GM19043 (cell line): Measurements from ENCODE around the gene NIPAL3.
"Not testable (repeated sequence)": the region's sequence is repeated elsewhere in the genome, so short reads cannot be mapped to it uniquely, and the experiment has no call there.

ENCODE experiments used
- ATAC-seq: cut with Tn5 transposase; IDR thresholded peaks from one replicate; pipeline ENCODE4 v1.9.1; 2021; ENCODE audit warnings: low read depth; ENCODE audit not compliant: unreplicated experiment

The NIPAL3 gene

DNA sequence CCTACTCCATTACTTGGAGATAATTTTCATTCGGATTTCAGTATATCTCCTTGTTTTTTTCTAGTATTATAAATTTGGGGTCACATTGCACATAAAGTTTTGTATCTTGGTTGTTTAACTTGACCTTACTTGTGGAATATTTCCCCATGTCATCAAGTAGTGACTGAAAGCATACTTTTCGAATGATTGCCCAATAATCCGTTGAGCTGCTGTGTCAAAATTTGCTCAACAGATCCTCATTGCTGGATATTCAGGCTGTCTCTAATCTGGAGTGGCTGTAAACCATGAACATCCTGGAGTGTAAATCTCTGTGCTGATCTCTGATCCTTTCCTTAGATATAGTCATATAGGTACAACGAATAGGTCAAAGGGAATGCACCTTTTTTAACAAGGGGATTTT lies 4.9 kb downstream of the NIPAL3 start:
- ATAC-seq: no peak

DNA sequence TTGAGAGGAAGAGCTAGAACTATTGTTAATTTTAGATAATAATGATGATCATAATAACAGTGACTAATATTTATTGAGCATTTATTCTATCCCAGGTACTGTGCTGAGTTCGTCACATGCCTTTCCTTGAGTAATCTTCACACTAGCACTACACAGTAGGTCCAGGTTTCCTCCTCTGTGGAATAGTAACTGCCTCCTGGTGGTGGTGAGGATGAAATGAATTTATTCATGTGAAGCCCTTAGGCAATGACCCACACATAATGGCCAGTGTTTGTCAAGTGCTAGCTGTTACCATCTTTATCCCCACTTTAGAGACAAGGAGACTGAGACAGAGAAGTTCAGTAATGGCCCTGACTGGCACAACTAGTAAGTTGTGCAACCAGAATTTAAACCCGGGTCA lies 5.9 kb downstream of the NIPAL3 start:
- no peak for ATAC-seq

DNA sequence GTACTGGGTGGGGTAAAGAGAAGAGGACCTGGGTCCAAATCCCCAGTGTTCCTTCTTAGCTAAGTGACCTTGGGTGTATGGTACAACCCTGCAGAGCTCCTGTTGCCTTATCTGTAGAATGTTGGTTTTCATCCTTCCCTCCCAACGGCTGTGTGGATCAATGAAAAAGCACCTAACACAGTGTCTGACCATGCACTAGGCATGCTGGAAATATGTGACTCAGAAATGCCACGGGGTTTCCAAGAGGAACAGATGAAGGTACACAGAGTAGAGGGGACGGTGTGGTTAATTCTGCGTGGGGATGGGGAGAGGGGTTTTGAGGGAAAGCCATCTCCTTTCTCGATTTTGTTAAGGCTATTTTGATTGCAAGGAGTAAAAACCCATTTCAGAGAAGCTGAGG lies 8.6 kb downstream of the NIPAL3 start:
- ATAC-seq: no peak

DNA sequence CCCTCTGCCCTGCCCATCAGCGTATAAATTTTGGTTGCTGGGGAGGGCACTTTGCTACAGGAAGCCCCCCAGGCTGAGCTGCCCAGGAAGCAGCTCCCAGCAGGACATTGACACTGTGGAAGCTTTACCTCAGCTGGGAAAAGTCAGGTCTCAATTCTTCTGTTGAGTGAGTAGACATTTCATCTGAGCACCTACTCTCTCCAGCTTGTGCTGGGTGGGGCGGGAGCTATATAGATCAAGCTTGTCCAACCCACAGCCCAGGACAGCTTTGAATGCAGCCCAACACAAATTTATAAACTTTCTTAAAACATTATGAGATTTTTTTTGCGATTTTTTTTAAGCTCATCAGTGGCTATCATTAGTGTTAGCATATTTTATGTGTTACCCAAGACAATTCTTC lies 9.4 kb downstream of the NIPAL3 start:
- ATAC-seq: no peak

DNA sequence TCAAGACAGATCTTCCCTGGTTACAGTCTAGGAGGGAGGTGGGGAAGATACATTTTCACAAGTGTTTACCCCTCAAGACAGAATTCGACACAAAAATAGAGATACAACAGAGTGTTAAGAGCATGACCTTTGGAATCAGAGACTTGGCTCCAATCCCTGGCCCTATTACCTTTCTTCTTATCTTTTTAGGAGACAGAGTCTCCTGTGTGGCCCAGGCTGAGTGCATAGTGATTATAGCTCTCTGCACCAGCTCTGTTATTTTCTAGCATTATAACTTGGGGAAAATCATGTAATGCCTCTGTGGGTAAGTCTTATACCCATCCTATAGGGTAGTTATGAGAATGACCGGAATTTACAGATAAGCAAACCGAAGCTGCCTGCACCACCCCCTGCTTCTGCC lies 9.8 kb downstream of the NIPAL3 start:
- no peak for ATAC-seq

DNA sequence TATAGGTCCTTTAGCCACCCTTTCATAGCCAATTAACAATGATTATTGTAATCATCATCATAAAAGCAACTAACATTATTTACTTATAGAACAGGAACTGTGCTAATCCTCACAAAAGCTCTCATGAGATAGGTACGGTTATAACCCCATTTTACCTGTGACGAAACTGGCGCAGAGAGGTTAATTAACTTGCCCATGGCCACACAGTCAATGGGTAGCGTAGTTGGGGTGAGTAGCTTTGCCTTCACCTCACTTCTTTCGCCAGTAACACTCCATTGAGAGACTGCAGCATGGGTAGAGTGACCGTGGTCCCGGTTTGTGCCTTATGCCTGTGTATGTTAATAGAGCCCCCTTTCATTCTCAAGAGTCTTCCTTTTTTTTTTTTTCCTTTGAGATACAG lies 10.3 kb downstream of the NIPAL3 start:
- no peak for ATAC-seq

DNA sequence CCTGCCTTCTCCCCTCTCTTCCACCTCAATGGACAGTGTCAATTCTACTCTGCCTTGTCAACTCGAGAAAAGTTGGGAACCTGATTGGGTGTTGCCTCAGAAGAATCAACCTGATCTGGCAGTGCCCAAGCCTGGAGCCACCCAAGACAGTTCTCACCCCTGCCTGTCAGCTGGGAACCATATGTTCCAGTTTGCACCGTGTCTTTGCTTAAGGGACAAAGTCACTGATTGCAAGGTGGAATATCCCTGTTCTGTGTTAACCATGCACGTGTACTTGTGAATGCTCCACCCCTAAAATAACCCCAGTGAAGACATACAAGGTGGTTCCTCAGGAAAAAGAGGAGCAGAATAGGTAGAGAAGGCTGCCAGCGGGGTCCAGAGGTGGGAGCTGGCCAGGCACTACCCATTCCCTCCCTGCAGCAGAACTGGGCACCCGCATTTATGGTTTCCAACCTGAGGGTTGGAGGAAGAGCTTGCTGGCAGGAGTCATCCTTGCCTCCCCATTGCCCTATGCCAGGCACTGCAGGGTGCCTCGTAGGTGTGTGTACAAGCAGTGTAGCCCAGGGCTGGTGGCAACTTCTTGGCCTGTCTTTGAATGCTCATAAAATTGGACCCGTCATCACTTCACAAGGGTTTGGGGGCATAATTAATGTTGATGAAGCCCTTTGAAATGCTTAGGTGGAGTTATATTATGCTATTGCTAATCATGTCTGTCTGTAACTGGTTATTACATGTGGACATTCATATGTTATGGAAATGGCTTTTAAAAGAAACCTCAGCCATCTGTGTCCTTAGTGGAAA lies 11.3 kb downstream of the NIPAL3 start:
- no peak for ATAC-seq

DNA sequence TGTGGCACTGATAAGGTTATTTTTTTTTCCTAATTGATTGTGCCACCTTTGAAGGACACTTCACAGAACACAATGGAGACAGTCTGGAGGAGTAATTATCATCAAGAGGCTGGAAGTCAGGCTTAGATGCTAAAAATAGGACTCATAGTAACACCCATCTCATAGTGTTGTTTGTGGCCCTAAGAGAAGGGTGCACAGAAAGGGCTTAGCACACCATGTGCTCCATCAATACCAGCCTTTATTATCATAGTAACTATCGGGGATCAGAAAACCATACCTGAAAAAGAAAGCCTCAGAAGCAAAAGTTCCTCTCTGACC lies 11.9 kb downstream of the NIPAL3 start:
- no peak for ATAC-seq

DNA sequence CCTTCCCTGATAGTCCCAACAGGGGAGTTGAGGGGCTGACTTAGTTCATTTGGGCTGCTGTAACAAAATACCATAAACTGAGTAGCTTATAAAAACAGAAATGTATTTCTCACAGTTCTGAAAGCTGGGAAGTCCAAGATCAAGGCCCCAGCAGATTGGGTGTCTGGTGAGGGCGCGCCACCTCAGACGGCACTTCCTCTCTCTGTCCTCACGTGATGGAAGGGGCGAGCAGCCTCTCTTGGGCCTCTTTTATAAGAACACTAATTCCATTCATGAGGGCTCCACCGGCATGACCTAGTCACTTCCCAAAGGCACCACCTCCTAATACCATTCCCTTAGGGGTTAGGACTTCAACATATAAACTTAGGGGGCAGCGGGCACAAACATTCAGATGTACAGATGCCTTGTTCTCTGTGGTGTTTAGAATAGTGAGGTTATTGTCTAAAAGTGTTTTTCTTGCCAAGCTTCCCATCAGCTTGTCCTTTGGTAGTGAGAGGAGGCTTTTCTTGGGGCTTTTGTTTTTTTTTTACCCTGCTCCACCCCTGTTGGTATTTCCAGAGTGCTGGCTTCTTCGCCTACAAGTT lies 20.3 kb downstream of the NIPAL3 start:
- no peak for ATAC-seq

DNA sequence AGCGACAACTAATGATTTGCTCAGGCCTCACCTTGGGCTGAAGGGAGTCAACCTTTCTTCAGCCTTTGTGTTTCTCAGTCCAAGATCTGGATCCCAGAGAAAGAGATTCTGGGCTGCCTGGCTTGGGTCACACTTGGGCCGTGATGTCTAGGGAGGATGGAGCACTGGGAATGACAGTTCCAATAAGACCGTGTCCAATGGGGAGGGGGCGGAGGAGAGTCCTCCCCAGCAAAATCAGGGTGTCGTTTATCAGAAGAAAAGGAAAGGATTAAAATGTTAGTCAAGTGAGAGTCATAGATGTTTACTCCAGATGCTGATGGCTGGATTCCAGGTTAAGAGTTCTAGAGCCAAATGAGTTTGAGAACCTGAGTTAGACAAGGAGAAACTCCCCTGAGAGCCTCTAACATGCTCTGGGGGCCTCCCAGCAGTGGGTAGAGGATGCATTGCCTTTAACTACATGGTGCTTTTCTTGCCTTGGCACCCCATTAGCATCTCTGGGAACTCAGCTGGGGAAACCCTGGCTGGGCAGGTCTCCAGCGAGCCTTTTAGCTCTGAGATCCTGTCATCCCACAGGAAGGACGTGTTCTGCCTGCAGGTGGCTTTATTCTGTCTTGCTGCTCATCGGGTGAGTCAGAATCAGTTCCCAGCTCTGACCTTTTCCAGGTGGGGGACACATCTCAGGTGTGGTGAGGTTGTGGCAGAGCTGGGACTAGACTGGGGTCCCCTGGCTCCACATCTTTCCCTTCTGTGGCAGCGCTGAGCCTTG lies 22.2 kb downstream of the NIPAL3 start:
- ATAC-seq: no peak

DNA sequence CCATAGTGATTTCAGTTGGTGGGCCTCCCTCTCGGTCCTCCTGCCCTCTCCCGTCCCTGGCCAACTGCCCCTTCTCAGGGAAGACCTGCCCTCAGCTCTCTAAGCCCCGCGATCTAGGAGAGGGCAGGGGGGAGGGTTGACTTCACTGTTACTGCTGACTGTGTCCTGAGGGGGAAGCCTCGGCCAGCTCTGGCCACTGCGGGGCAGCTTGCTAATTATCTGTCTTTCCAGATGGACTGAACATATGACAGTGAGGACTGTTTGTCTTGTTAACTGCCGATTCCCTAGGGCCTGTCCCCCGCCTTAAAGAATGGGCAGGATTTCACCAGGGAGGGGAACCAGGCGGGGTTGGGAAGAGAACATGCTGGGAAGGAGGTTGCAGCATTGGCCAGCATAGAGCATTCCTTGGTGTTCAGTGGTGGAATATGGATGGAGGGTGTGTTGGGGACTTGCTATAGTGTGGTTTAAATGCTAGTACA lies 22.9 kb downstream of the NIPAL3 start:
- no peak for ATAC-seq

DNA sequence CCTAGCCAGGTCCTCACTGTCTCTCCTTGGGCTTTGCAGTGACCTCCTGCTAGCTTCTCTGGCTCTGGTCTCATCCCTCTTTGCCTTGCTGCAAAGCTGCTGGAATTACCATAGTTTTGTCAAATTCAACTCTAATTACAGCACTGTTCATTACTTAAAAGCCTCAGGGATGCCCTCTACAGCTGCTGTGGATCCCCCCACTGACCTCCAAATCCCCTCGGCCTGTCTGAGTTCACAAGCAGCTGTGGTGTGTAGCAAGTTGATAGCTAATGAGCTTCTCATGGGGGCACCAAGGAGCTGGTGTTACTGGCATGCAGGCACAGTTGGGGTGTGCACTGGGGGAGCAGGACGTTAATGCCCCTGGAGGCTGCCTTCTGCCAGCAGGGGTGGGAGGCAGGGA lies 24.8 kb downstream of the NIPAL3 start:
- ATAC-seq: no peak

DNA sequence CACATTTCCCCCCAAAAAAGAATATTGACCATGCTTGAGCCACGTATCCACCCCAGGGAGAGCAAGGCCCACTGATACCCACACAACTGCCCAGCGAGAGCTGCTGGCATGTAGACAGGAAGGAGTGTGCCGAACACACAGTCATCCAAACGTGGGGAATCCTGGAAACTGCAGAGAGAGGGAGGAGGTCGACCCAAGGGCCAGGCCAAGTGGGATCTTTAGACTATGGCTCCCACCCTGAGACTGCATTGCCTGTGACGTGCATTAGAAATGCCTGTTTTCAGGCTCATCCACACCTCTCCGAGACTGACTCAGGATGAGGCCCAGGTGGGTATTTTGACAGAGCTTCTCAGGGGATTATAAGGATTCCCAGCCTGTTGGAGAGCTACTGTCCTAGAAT lies 25.9 kb downstream of the NIPAL3 start:
- ATAC-seq: no peak

DNA sequence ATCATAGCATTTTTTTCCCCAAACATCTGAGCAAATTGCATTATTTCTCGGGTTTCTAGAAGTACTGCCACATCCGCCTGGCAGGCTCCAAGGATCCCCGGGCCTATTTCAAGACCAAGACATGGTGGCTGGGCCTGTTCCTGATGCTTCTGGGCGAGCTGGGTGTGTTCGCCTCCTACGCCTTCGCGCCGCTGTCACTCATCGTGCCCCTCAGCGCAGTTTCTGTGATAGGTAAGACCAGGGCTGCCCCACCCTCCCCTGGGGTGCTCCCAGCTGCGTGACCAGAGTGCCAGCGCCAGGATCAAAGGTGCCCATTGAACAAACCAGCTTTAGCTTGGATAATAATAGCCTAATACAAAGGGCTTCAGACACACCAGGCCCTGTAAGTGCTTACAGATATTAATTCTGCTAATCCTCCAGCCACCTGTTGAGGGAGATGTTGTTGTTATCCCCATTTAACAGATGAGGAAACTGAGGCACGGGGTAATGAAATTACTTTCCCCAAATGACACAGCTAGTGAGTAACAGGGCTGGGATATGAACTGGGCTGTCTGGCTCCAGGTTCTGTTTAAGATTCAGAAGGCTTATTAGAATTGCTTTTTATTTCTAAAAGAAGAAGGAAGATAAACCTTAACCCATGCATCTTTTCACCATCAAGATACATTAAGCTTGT lies 26.5 kb downstream of the NIPAL3 start:
- no peak for ATAC-seq

DNA sequence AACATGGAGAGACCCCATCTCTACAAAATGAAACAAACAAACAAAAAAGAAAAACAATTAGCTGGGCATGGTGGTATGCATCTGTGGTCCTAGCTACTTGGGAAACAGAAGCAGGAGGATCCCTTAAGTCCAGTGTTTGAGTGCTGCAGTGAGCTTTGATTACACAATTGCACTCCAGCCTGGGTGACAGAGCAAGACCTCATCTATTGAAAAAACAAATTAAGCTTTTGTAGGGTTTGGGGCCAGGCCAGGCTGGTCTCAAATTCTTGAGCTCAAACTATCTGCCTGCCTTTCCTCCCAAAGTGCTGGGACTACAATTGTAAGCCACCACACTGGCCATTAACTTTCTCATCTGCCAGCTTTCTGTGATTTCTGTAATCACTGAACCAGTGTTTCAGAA lies 27.2 kb downstream of the NIPAL3 start:
- no peak for ATAC-seq

DNA sequence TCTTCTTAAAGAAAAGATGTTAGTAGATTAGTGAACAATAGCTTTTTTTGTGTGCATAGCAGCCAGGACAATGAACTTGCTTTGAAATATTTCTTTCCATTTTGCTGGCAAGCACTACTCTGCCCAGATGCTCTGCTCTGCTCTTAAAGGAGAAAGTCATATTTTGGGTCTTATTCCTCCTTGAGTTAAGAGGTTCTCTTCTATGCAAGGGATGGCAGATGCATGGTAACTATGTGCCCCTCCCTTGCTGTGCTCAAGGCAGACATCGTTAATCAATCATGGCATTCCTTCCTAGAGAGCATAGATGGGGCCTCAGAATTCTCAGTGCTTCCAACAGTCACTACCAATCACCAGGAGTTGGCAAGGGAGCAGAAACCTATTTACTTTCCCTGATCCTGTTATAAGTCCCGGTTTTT lies 27.6 kb downstream of the NIPAL3 start:
- ATAC-seq: no peak

DNA sequence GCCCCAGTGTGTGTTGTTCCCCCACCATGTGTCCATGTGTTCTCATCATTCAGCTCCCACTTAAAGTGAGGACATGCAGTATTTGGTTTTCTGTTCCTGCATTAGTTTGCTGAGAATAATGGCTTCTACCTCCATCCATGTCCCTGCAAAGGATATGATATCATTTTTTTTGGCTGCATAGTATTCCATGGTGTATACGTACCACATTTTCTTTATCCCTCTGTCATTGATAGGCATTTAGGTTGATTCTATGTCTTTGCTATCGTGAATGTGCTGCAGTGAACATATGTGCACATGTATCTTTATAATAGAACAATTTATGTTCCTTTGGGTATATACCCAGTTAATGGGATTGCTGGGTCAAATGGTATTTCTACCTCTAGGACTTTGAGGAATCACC lies 30.8 kb downstream of the NIPAL3 start:
- ATAC-seq: not testable (repeated sequence)

DNA sequence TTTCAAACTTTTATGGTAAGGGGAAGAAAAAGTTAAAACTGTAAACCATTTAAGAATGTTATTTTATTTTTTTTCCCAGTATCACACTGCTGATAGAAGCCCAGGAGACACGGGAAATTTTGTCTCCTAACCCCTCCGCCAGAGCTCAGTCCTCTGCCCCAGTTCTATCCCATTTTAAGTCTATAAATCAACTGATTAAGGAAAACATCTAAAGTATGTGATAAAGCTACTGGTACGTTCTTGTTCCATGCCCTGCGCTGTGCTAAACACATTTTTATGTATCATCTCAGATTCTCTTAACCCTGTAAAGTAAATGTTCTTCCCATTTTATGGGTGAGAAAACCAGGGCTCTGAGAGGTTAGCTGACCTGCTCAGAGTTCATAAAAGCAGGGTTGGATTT lies 34.7 kb downstream of the NIPAL3 start:
- ATAC-seq: no peak

DNA sequence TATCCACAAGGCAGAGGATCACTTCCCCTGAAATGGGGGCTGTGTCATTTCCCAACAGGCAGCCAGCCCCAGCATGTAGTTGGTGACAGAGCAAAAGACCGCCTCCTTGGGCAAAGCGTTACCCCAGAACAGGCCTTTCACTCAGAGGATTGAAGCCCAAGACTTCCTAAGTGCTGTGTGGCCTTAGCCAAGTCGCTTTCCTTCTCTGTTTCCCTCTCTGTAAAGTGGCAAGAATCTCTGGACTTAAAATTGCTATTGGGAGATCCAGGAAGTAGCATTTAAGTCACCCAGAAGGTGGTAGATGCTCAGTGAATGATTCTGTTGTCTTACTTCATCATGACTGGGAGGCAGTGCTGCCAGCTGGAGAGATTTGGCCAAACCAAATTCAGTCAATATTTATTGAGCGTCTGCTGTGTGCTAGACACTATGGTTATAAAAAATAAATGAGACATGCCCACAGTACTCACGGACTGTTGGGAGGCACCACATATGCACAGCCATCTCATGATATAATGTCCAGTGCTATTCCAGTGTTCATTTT lies 35.3 kb downstream of the NIPAL3 start:
- ATAC-seq: no peak

DNA sequence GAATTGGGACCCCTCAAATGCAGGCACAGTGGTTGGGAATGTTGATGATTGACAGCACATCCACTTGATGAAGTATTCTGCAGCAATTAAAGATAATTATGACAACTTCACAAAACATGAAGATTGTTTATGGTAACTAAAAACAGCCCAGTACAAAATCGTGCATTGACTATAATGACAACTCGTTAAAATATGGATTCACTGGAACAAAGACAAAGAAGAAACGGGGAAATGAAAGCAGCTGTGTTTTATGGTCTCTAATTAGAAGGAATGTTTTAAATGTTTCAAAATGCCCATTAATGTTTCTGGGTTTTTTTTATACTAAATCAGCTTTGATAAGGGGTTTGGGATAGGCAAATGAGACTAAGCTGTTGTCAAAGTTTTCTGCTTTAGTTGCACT lies 36.1 kb downstream of the NIPAL3 start:
- ATAC-seq: no peak

DNA sequence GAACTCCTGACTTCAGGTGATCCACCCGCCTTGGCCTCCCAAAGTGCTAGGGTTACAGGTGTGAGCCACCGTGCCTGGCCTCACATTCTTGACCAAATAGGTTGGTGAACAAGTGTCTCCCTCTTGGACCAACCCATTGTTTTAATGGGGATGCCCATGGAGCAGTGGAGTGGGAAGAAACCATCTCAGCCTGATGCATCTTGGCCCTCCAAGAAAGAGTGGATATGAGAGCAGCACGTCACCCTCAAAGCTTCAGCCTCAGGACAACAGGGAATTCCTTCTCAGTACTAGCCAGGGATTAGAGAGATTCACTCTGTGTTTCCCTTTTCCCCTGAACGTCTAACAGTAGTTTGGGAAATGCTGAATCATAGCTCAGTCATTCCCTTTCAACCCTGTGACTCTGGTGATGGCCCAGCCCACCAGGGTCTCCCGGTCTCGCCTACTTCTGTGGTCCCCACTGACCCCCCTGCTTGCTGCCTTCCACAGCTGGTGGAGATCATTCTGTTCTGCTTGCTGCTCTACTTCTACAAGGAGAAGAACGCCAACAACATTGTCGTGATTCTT lies 37.4 kb downstream of the NIPAL3 start:
- no peak for ATAC-seq
